Liver (tissue), 9 donors: Measurements from ENCODE around the gene FIBCD1. TPM values are rescaled to one million over a fixed set of nuclear protein-coding genes. Genes with fewer than 3 reads are reported as not detected.

Experiments used
- DNase-seq: peaks from one replicate; pipeline ENCODE4 v3.0.0-alpha.2; 2017; ENCODE audit warnings: low spot score
- H3K27ac ChIP-seq, 2 donors: one replicate each; pipeline ENCODE4 v1.7.0; 2013; ENCODE audit warnings: inconsistent platforms in 2 of 2, low read length in 2 of 2, control low read depth in 1 of 2, low read depth in 1 of 2, mild to moderate bottlenecking in 1 of 2
- H3K27me3 ChIP-seq, 4 donors: one replicate each; pipeline versions ENCODE4 v1.6.1 to v1.7.0; 2013; ENCODE audit warnings: low read length in 3 of 4, inconsistent platforms in 1 of 4, mild to moderate bottlenecking in 1 of 4, moderate library complexity in 1 of 4; ENCODE audit not compliant: control insufficient read depth in 4 of 4, insufficient read depth in 4 of 4
- H3K36me3 ChIP-seq, 4 donors: one replicate each; pipeline versions ENCODE4 v1.6.1 to v1.7.0; 2013; ENCODE audit warnings: low read length in 3 of 4, mild to moderate bottlenecking in 3 of 4, low read depth in 1 of 4, moderate library complexity in 1 of 4; ENCODE audit not compliant: control insufficient read depth in 4 of 4, insufficient read depth in 3 of 4
- H3K4me1 ChIP-seq, 4 donors: one replicate each; pipeline versions ENCODE4 v1.6.1 to v1.7.0; 2013; ENCODE audit warnings: low read length in 3 of 4, mild to moderate bottlenecking in 3 of 4, moderate library complexity in 1 of 4; ENCODE audit not compliant: control insufficient read depth in 4 of 4, insufficient read depth in 4 of 4
- H3K4me3 ChIP-seq, 3 donors: one replicate each; pipeline versions ENCODE4 v1.6.1 to v1.7.0; 2013; ENCODE audit warnings: low read length in 3 of 3, control low read depth in 1 of 3, low read depth in 1 of 3, mild to moderate bottlenecking in 1 of 3
- H3K9ac ChIP-seq, 2 donors: one replicate each; pipeline ENCODE4 v1.7.0; 2013; ENCODE audit warnings: low read length in 2 of 2, mild to moderate bottlenecking in 2 of 2, moderate library complexity in 2 of 2, control low read depth in 1 of 2, low read depth in 1 of 2
- H3K9me3 ChIP-seq, 4 donors: one replicate each; pipeline versions ENCODE4 v1.6.1 to v1.7.0; 2013; ENCODE audit warnings: low read length in 3 of 4; ENCODE audit not compliant: control insufficient read depth in 4 of 4
- ATF3 ChIP-seq: IDR thresholded peaks from 2 replicates; pipeline ENCODE4 v1.6.1; 2016; ENCODE audit warnings: antibody characterized with exemption
- CTCF ChIP-seq: fragments of 150-350 bp; IDR thresholded peaks from 2 replicates; pipeline ENCODE4 v1.5.1; 2017; ENCODE audit warnings: improper control_type of control experiment, low read depth, low read length; ENCODE audit not compliant: missing input control
- EGR1 ChIP-seq, 2 donors: IDR thresholded peaks; 2 replicates each; pipeline ENCODE4 v1.6.1; 2016 to 2018; ENCODE audit warnings: antibody characterized with exemption in 2 of 2, low read depth in 2 of 2
- FOXA1 ChIP-seq: IDR thresholded peaks from 2 replicates; pipeline ENCODE4 v1.6.1; 2016; ENCODE audit warnings: antibody characterized with exemption
- GABPA ChIP-seq, 2 donors: IDR thresholded peaks in 1 of 2; conservative IDR thresholded peaks in 1 of 2; 2 replicates each; pipeline ENCODE4 v1.6.1; 2016; ENCODE audit warnings: antibody characterized with exemption in 2 of 2, mild to moderate bottlenecking in 1 of 2, moderate library complexity in 1 of 2
- HNF4A ChIP-seq, 2 donors: conservative IDR thresholded peaks; 2 replicates each; pipeline ENCODE4 v1.6.1; 2016; ENCODE audit warnings: antibody characterized with exemption in 2 of 2, mild to moderate bottlenecking in 2 of 2
- HNF4G ChIP-seq: IDR thresholded peaks from 2 replicates; pipeline ENCODE4 v1.6.1; 2016; ENCODE audit warnings: antibody characterized with exemption
- JUND ChIP-seq, 2 donors: IDR thresholded peaks; 2 replicates each; pipeline ENCODE4 v1.6.1; 2016; ENCODE audit warnings: antibody characterized with exemption in 2 of 2
- MAX ChIP-seq: IDR thresholded peaks from 2 replicates; pipeline ENCODE4 v1.6.1; 2016; ENCODE audit warnings: antibody characterized with exemption
- NR2F2 ChIP-seq: IDR thresholded peaks from 2 replicates; pipeline ENCODE4 v1.6.1; 2016; ENCODE audit warnings: antibody characterized with exemption
- RAD21 ChIP-seq, 2 donors: IDR thresholded peaks; 2 replicates each; pipeline ENCODE4 v1.6.1; 2016; ENCODE audit warnings: antibody characterized with exemption in 2 of 2, mild to moderate bottlenecking in 2 of 2
- REST ChIP-seq: IDR thresholded peaks from 2 replicates; pipeline ENCODE4 v1.6.1; 2016; ENCODE audit warnings: antibody characterized with exemption, mild to moderate bottlenecking
- RXRA ChIP-seq, 2 donors: IDR thresholded peaks; 2 replicates each; pipeline ENCODE4 v1.6.1; 2017 to 2018; ENCODE audit warnings: antibody characterized with exemption in 2 of 2, mild to moderate bottlenecking in 1 of 2
- SP1 ChIP-seq: IDR thresholded peaks from 2 replicates; pipeline ENCODE4 v1.6.1; 2018; ENCODE audit warnings: antibody characterized with exemption, mild to moderate bottlenecking
- TAF1 ChIP-seq: conservative IDR thresholded peaks from 2 replicates; pipeline ENCODE4 v1.6.1; 2016; ENCODE audit warnings: antibody characterized with exemption, mild to moderate bottlenecking
- YY1 ChIP-seq: IDR thresholded peaks from 2 replicates; pipeline ENCODE4 v1.6.1; 2016; ENCODE audit warnings: antibody characterized with exemption, mild to moderate bottlenecking
- ZBTB33 ChIP-seq: IDR thresholded peaks from 2 replicates; pipeline ENCODE4 v1.6.1; 2016; ENCODE audit warnings: antibody characterized with exemption
- WGBS: extraction: QIAGEN DNeasy Blood & Tissue Kit; methylation state at CpG from one replicate; pipeline ENCODE4 v1.1.7; 2013; 5-methylcytosine and 5-hydroxymethylcytosine counted together
- polyA plus RNA-seq, 2 donors: library from polyadenylated mRNA; stranded (reverse) in 1 of 2; unstranded in 1 of 2; fragments of 200-250 nt in 1 of 2; fragments of >200 nt in 1 of 2; fragmentation: Nextera tagmentation in 1 of 2; extraction: Ambion mirVana in 1 of 2; gene quantifications; one replicate each; pipeline versions ENCODE4 v1.2.1 to v1.2.3, GENCODE V29; 2013 to 2015
- total RNA-seq, 2 donors: library from RNA; depleted of rRNA; stranded (reverse); fragments of >200 nt; gene quantifications; one replicate each; pipeline ENCODE4 v1.2.3, GENCODE V29; 2014
- donor health status: healthy.
- donor health status: healthy.
- donor health status: healthy.
- donor health status: healthy.
- donor health status: healthy.

Gene FIBCD1
- total and polyA plus RNA-seq, 4 donors, result not detected

GRCh38 chr9:130900701-130901497 lies 38.1 kb downstream of the FIBCD1 start (continued):
- TF ChIP-seq HNF4G, result no peak

GRCh38 chr9:130899051-130899748 lies 39.8 kb downstream of the FIBCD1 start:
- no peaks in the 10 kb centered on the region for H3K36me3 ChIP-seq
- TF ChIP-seq HNF4A (conservative IDR thresholded peaks at IDR 0.05) (no peak), SP1 (no peak), GABPA (IDR thresholded peaks at IDR 0.05 in 1 of 2, conservative IDR thresholded peaks at IDR 0.05 in 1 of 2) (no peak), FOXA1 (no peak), NR2F2 (no peak), ATF3 (no peak), MAX (no peak), CTCF (no peak), RXRA (IDR thresholded peaks at IDR 0.05) (no peak), TAF1 (no peak), YY1 (no peak), REST (no peak), HNF4G (no peak), JUND (IDR thresholded peaks at IDR 0.05) (no peak), ZBTB33 (no peak), EGR1 (IDR thresholded peaks at IDR 0.05; ENCODE audit: low read depth in 2 of 2) (no peak), RAD21 (IDR thresholded peaks at IDR 0.05) (no peak)
- H3K9me3 ChIP-seq, result no peaks in the 10 kb centered on the region
- DNase-seq, result no peak
- H3K4me3 ChIP-seq, result no peak overlapping the region
- H3K27me3 ChIP-seq, result no peaks in the 10 kb centered on the region
- no peak overlapping the region for H3K9ac ChIP-seq
- H3K4me1 ChIP-seq, result no peaks in the 10 kb centered on the region
- H3K27ac ChIP-seq, result no peak overlapping the region
- 68% methylated on average over 25 of the region's 25 CpGs for WGBS
